MM.1S (cell line): ENCODE results near the gene IPO9.

ENCODE experiments used
- DNase-seq: peaks from one replicate; pipeline ENCODE4 v3.0.0-alpha.2; 2015
- H2AFZ ChIP-seq: fragments of 300-600 bp; sonication (generic); 2 replicates; pipeline ENCODE4 v1.6.0; 2016; ENCODE audit warnings: antibody characterized with exemption, low read length
- H3F3A ChIP-seq: fragments of 300-600 bp; sonication (generic); 2 replicates; pipeline ENCODE4 v1.6.1; 2016; ENCODE audit warnings: mild to moderate bottlenecking, antibody characterized with exemption, low read length, moderate library complexity, mixed read lengths; ENCODE audit not compliant: insufficient read depth
- H3K27ac ChIP-seq: fragments of 300-600 bp; sonication (generic); 2 replicates; pipeline ENCODE4 v1.5.1; 2016; ENCODE audit warnings: mild to moderate bottlenecking, low read length
- H3K27me3 ChIP-seq: fragments of 300-600 bp; sonication (generic); replicated peaks from 2 replicates; pipeline ENCODE4 v1.6.0; 2016; ENCODE audit warnings: low read length; ENCODE audit not compliant: insufficient read depth
- H3K36me3 ChIP-seq: fragments of 300-600 bp; sonication (generic); replicated peaks from 2 replicates; pipeline ENCODE4 v1.6.1; 2016; ENCODE audit warnings: mild to moderate bottlenecking, low read length, mixed read lengths; ENCODE audit not compliant: insufficient read depth
- H3K4me1 ChIP-seq: fragments of 300-600 bp; sonication (generic); 2 replicates; pipeline ENCODE4 v1.6.1; 2016; ENCODE audit warnings: low read length, mixed read lengths
- H3K4me2 ChIP-seq: fragments of 300-600 bp; sonication (generic); 2 replicates; pipeline ENCODE4 v1.6.0; 2016; ENCODE audit warnings: low read depth, low read length
- H3K4me3 ChIP-seq: fragments of 300-600 bp; sonication (generic); 2 replicates; pipeline ENCODE4 v1.5.1; 2016; ENCODE audit warnings: low read length, mixed read lengths
- H3K79me2 ChIP-seq: fragments of 300-600 bp; sonication (generic); 2 replicates; pipeline ENCODE4 v1.6.1; 2016; ENCODE audit warnings: mixed run types, low read length, mixed read lengths
- H3K9ac ChIP-seq: fragments of 300-600 bp; sonication (generic); 2 replicates; pipeline ENCODE4 v1.6.1; 2016; ENCODE audit warnings: low read length, mixed read lengths
- H3K9me2 ChIP-seq: fragments of 300-600 bp; sonication (generic); replicated peaks from 2 replicates; pipeline ENCODE4 v1.6.1; 2016; ENCODE audit warnings: mild to moderate bottlenecking, low read length, mixed read lengths; ENCODE audit not compliant: insufficient read depth
- H3K9me3 ChIP-seq: fragments of 300-600 bp; sonication (generic); replicated peaks from 2 replicates; pipeline ENCODE4 v1.6.1; 2016; ENCODE audit warnings: mild to moderate bottlenecking, low read length, mixed read lengths; ENCODE audit not compliant: insufficient read depth
- H4K20me1 ChIP-seq: fragments of 300-600 bp; sonication (generic); 2 replicates; pipeline ENCODE4 v1.6.1; 2016; ENCODE audit warnings: mild to moderate bottlenecking, low read length, moderate library complexity, mixed read lengths; ENCODE audit not compliant: insufficient read depth
- CTCF ChIP-seq: fragments of 300-600 bp; sonication (generic); IDR thresholded peaks from 2 replicates; pipeline ENCODE4 v1.5.1; 2016; ENCODE audit warnings: antibody characterized with exemption, low read length, mixed read lengths
- EZH2 ChIP-seq: fragments of 300-600 bp; sonication (generic); optimal IDR thresholded peaks from 2 replicates; pipeline ENCODE3; 2017; ENCODE audit warnings: low read depth, mild to moderate bottlenecking, antibody characterized with exemption, low read length, mixed read lengths
- EZH2phosphoT487 ChIP-seq: fragments of 300-600 bp; sonication (generic); IDR thresholded peaks from 2 replicates; pipeline ENCODE4 v1.6.1; 2018; ENCODE audit warnings: antibody characterized with exemption, low read length

IPO9 gene

GRCh38 chr1:201882665-201883132 is 53.7 kb downstream of the IPO9 start:
- no peaks in the 10 kb centered on the region for H4K20me1 ChIP-seq

GRCh38 chr1:201883266-201883665 is 54.3 kb downstream of the IPO9 start:
- Histone ChIP-seq H4K20me1 (no peaks in the 10 kb centered on the region), H3K9me2 (no peaks in the 10 kb centered on the region), H3K4me1 (peaks cover 30% of the 10 kb centered on the region), H3K4me3 (no peak overlapping the region), H3K36me3 (no peaks in the 10 kb centered on the region), H3F3A (peaks cover 14% of the 10 kb centered on the region; the same call in 1 of the 2 replicates), H2AFZ (no peak overlapping the region), H3K27ac (no peak overlapping the region), H3K27me3 (peaks cover 13% of the 10 kb centered on the region; the same call in 1 of the 2 replicates), H3K9ac (no peak overlapping the region), H3K79me2 (no peaks in the 10 kb centered on the region), H3K4me2 (no peak overlapping the region), H3K9me3 (no peaks in the 10 kb centered on the region)
- TF ChIP-seq EZH2 (no peak), CTCF (no peak), EZH2phosphoT487 (no peak)
- DNase-seq = no peak

More at GRCh38 chr1:201882665-201883132, 53.7 kb downstream of the IPO9 start:
- Histone ChIP-seq H3K79me2 (no peaks in the 10 kb centered on the region), H3K27ac (no peak overlapping the region; the same call in 1 of the 2 replicates), H3K27me3 (peaks cover 7% of the 10 kb centered on the region; the same call in 1 of the 2 replicates), H3K4me3 (no peak overlapping the region), H3K9me2 (no peaks in the 10 kb centered on the region), H3K36me3 (no peaks in the 10 kb centered on the region), H3K9me3 (no peaks in the 10 kb centered on the region), H2AFZ (no peak overlapping the region), H3K4me1 (peaks cover 30% of the 10 kb centered on the region), H3K4me2 (no peak overlapping the region), H3K9ac (no peak overlapping the region), H3F3A (peaks cover 14% of the 10 kb centered on the region; the same call in 1 of the 2 replicates)
- DNase-seq = peak; percentile 31
- TF ChIP-seq EZH2 (no peak), CTCF (0 out of 2 replicates have a peak, but pooled peaks have one; percentile 16)

- H3K4me2 ChIP-seq = no peak overlapping the region
- H3F3A ChIP-seq = peaks cover 14% of the 10 kb centered on the region; the same call in 1 of the 2 replicates
- H3K4me1 ChIP-seq = peaks cover 30% of the 10 kb centered on the region
- DNase-seq = no peak
- TF ChIP-seq EZH2phosphoT487 = no peak
- TF ChIP-seq EZH2 = no peak
- no peak for TF ChIP-seq CTCF
- H3K9me3 ChIP-seq = no peaks in the 10 kb centered on the region
- H3K4me3 ChIP-seq = no peak overlapping the region
- peaks cover 16% of the 10 kb centered on the region; the same call in 1 of the 2 replicates for H3K27me3 ChIP-seq
- no peaks in the 10 kb centered on the region for H3K79me2 ChIP-seq
- no peak overlapping the region for H3K27ac ChIP-seq
- no peaks in the 10 kb centered on the region for H4K20me1 ChIP-seq
- H3K36me3 ChIP-seq = no peaks in the 10 kb centered on the region
- no peak overlapping the region for H2AFZ ChIP-seq
- no peaks in the 10 kb centered on the region for H3K9me2 ChIP-seq
- H3K9ac ChIP-seq = no peak overlapping the region
Measured at GRCh38 chr1:201883786-201884185, 54.8 kb downstream of the IPO9 start.
